Fibroblast of villous mesenchyme (primary cell): ENCODE results near the gene HRAS. TPM values are rescaled to one million over a fixed set of nuclear protein-coding genes. Genes with fewer than 3 reads are reported as not detected.

Source experiments
- DNase-seq: peaks from one replicate; pipeline ENCODE4 v3.0.0-alpha.2; 2010; ENCODE audit warnings: low read depth
- H3K4me3 ChIP-seq: 2 replicates; pipeline ENCODE4 v1.5.1; 2011; ENCODE audit warnings: low read depth, mild to moderate bottlenecking, low read length
- total RNA-seq: library from RNA; depleted of rRNA; stranded (reverse); fragments of >200 nt; gene quantifications from 2 replicates; pipeline ENCODE4 v1.2.3, GENCODE V29; 2012
- TF ChIP-seq, protein P1 (sequence below): IDR thresholded peaks from 2 replicates; pipeline ENCODE4 v1.5.1; 2012; ENCODE audit warnings: low read depth, mild to moderate bottlenecking, low read length; ENCODE audit not compliant: insufficient read depth

HRAS gene
- total RNA-seq, 1 donor, result 36.7 TPM

DNA sequence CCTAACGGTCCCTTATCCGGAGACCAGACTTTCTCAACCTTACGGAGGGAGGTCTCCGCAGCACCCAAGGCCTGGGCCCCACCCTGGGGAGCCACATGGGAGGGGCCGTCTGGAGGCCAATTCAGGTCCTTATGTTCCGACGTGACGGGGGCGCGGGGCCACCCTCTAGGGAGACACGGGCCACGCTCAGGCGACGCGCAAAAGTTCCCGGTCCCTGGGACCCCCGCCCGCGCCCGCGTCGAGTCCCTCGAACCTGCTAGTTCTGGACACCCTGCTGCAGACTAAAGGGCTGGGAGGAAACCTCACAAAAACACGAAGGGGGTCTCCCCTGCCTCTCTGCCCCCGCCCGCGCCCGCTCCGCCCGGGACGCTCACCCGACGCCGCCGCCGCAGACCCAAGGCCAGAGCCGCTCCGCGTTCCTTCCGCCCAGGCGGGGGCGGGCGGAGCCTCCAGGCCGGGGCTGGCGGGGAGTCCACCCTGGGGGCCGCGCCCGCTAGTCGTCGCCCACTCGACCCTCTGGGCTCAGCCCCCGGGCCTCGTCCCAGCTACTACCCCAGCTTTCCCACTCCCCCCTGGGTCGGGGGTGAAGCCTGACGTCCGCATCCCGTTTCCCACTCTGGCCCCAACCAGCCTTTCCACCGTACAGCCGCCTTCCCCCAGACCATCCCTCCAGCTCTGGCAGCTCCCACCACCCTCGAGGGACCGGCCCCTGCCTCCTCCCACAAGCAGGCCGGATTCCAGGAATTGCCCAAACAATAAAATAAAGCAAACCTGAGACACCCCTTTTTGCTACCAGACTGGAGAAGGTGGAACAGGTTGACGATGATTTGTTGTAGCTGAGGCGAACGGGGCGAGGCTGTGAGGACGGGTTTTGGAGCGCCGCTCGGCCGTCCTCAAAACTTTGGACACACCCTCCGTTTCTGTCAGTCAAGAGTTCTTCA, 31.1 kb downstream of the HRAS start:
- TF ChIP-seq, protein P1, sequence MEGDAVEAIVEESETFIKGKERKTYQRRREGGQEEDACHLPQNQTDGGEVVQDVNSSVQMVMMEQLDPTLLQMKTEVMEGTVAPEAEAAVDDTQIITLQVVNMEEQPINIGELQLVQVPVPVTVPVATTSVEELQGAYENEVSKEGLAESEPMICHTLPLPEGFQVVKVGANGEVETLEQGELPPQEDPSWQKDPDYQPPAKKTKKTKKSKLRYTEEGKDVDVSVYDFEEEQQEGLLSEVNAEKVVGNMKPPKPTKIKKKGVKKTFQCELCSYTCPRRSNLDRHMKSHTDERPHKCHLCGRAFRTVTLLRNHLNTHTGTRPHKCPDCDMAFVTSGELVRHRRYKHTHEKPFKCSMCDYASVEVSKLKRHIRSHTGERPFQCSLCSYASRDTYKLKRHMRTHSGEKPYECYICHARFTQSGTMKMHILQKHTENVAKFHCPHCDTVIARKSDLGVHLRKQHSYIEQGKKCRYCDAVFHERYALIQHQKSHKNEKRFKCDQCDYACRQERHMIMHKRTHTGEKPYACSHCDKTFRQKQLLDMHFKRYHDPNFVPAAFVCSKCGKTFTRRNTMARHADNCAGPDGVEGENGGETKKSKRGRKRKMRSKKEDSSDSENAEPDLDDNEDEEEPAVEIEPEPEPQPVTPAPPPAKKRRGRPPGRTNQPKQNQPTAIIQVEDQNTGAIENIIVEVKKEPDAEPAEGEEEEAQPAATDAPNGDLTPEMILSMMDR, result no peak
- DNase-seq, result peak; percentile 50
- H3K4me3 ChIP-seq, result peak overlapping the region; percentile 83

DNA sequence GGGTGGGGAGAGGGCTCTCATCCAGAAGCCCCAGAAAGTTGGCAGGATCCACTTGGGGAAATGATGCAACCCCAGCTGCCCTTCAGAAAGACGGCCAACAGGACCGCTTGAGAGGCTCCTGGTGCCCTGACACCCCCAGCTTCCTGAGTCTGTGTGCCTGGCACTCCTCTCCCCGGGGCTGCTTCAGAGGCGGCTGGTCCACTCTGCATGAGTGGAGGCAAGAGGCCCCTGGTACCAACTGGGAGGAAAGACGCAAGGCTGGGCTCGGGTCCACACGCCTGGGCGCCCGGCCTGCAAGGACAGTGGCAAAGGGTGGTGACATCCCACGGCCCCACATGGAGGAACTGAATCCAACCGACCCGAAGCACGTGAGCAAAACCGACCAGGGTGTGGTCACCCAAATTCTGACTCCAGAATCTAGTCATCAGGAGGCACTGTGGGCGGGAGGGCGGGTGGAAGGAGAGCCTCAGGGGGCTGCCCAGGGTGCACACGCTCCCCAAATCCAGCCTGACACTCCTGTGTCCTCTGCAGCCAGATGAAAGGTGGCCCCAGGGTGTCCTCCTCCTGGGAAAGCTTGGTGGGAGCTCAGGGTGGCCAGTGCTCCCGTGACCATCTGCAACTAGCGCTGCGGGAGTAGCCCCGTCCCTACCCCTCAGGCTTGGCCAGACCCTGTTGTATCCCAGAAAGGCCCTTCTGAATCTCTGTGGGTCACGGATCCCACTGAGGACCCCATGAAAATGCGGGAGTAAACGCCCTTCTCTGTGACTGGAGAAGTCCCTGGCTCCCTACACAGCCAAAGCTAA, 32.0 kb downstream of the HRAS start:
- peak; percentile 60 for DNase-seq
- TF ChIP-seq, protein P1, result no peak
- peak overlapping the region; percentile 83 for H3K4me3 ChIP-seq

DNA sequence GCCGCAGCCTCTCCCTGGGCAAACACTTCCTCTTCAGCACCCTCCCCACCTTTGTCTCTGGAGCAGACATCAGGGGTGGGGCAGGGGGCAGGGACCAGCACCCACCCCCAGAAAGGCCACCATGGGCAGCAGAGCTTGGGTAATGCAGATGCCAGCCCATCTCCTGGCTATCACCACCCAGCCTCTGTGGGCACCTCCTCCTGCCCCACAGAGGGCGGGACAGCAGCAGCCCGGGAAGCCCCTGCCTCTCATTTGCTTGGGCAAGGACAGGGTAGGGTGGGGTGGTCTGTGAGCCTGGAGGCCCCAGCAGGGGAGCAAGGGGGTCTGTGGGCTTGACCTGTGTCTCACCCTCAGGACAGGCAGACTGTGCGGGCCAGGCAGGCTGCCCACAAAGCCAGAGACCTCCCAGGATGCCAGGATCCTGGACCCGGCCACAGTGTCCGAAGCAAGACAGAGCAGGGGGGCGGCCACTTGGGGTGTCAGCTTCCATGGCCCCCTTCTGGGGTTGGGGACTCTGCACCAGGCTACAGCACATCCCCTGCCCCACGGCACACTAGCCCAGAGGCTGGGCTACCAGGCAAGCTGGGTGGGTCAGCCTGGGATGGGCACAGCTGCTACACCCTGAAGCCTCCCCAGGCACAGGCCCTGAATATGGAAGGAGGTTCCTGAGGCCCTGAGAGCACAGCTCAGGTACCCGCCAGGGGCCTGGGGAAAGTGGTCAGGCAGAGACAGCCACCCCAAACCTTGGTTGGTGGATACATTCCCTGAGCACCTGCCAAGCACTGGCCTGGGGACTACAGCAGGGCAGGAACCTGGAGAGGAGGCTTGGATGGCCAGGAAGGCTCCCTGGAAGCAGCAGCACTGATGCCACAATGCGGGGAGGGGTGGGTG, 32.8 kb downstream of the HRAS start:
- no peak for DNase-seq
- TF ChIP-seq, protein P1, result no peak
- H3K4me3 ChIP-seq, result no peak overlapping the region

DNA sequence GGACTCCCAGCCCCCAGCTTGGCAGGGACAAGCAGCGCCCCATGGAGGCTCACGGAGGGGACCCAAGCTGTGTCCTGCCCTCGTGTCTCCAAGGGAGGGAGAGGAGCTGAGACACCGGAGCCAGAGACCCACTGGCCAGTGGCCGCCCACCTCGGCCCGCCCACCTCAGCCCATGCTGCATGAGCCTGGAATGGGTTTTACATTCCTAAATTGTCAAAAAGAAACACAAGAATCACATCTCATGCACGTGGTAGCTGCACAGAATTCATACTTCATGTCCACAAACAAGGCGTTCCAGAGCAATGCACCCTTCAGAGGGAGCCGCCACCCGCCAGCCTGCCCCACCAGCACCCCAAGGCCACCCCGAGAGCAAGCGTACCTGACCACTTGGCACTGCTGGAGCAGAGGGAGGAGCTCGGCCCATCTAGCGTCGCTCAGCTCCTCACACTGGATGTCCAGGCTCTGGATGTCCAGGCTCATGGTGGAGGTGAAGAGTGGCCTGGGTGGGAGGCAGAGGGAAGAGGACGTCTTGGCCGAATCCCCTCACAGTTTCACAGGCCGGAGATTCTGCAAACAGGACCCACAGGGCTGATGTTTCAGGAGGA, 33.6 kb downstream of the HRAS start:
- no peak for DNase-seq
- TF ChIP-seq, protein P1, result no peak
- no peak overlapping the region for H3K4me3 ChIP-seq

DNA sequence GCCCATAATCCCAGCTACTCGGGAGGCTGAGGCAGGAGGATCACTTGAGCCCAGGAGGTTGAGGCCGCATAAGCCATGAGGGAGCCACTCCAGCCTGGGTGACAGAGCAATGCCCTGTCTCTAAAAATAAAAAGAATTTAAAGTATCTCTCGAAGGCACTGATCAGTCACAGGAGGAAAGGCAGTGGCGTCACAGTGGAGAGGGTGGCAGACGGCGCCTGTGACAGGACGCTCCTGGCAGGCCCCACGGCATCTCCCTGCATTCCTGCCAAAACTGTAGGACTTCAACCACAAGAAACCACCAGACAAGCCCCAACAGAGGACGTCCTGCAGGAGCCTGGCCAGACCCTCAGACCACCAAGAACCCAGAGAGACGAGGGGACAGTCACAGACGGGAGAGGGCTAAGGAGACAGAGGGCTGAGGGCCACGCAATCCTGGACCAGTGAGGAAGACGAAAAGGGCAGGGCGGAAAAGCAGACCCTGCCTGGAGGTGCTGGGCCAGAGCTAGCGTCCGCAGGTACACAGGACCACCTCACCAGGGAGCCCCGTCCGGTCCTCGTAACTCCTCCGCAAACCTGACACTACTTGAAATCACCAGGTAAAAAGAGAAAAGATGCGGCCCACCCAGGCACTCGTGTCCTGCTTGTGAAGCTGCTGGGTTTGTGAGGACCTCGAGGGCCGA, 34.2 kb downstream of the HRAS start:
- TF ChIP-seq, protein P1, result no peak
- no peak overlapping the region for H3K4me3 ChIP-seq
- DNase-seq, result no peak
